Measurements from ENCODE around the gene CAPN1.

CAPN1 gene

DNA sequence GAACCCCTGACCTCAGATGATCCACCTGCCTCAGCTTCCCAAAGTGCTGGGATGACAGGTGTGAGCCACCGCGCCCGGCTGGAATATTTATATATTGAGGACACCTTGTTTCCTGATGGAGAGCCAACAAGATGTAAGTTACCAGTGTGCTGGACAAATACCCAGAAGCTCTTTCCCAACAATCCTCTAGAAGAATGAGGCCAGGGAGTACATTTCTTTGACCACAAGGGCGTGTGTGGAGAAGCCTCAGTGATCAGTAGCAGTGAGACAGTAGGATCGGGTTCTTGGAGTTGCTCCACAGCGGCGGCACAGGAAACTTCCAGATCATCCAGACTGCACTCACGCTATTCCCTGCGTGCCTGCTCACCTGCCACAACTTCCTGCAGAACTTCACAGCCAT lies 69.7 kb downstream of the CAPN1 start:
- no peak overlapping the region for H3K4me3 ChIP-seq (ENCODE audit: low read depth, low read length)
- peak; percentile 67 for DNase-seq (ENCODE audit: low read depth)
- TF ChIP-seq, protein P1, sequence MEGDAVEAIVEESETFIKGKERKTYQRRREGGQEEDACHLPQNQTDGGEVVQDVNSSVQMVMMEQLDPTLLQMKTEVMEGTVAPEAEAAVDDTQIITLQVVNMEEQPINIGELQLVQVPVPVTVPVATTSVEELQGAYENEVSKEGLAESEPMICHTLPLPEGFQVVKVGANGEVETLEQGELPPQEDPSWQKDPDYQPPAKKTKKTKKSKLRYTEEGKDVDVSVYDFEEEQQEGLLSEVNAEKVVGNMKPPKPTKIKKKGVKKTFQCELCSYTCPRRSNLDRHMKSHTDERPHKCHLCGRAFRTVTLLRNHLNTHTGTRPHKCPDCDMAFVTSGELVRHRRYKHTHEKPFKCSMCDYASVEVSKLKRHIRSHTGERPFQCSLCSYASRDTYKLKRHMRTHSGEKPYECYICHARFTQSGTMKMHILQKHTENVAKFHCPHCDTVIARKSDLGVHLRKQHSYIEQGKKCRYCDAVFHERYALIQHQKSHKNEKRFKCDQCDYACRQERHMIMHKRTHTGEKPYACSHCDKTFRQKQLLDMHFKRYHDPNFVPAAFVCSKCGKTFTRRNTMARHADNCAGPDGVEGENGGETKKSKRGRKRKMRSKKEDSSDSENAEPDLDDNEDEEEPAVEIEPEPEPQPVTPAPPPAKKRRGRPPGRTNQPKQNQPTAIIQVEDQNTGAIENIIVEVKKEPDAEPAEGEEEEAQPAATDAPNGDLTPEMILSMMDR (conservative IDR thresholded peaks at IDR 0.05; ENCODE audit: low read depth, low read length), result peak; percentile 23

DNA sequence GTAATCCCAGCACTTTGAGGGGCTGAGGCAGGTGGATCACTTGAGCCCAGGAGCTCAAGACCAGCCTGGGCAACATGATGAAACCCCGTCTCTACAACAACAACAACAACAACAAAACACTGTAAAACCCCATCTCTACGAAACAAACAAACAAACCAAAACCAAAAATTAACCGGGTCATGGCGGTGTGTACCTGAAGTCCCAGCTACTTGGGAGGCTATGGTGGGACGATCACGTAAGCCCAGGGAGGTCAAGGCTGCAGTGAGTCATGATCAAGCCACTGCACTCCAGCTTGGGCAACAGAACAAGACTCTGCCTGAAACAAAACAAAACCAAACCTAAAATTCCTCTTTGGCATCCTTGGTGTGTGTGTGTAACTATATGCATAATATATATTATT lies 73.0 kb downstream of the CAPN1 start:
- H3K4me3 ChIP-seq (ENCODE audit: low read depth, low read length), result no peak overlapping the region
- TF ChIP-seq, protein P1 (conservative IDR thresholded peaks at IDR 0.05; ENCODE audit: low read depth, low read length), result no peak
- DNase-seq (ENCODE audit: low read depth), result peak; percentile 61

DNA sequence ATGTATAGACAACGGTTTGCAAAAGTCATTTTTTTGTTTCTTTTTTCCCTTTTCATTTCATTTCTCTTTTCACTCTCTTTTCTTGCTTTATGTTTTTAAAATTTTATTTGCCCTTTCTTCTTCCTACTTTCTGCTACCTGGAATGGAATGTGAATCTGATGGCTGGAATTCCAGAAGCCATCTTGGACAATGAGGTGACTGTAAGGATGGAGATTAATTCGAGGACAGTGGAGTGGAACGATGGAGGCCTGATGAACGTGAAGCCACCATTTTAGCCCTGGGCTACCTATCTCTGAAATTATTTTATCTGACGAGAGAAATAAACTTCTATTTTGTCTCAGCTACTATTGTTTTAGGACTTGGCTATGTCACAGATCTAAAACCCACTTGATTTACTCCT lies 77.3 kb downstream of the CAPN1 start:
- no peak overlapping the region for H3K4me3 ChIP-seq (ENCODE audit: low read depth, low read length)
- no peak for DNase-seq (ENCODE audit: low read depth)
- TF ChIP-seq, protein P1 (conservative IDR thresholded peaks at IDR 0.05; ENCODE audit: low read depth, low read length), result no peak

DNA sequence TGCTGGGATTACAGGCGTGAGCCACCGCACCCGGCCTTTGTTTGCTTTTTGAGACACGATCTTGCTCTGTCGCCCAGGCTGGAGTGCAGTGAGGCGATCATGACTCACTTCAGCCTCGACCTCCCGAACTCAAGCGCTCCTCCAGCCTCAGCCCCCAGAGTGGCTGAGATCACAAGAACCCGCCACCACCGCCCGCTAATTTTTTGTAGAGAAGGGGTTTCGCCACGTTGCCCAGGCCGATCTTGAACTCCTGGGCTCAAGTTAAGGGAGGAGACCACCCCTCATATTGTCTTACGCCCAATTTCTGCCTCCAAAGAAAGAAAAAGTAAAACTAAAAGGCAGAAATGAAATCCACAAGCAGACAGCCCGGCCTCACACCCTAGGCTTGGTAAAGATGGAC lies 78.6 kb downstream of the CAPN1 start:
- no peak for DNase-seq (ENCODE audit: low read depth)
- H3K4me3 ChIP-seq (ENCODE audit: low read depth, low read length), result no peak overlapping the region
- TF ChIP-seq, protein P1 (conservative IDR thresholded peaks at IDR 0.05; ENCODE audit: low read depth, low read length), result no peak

DNA sequence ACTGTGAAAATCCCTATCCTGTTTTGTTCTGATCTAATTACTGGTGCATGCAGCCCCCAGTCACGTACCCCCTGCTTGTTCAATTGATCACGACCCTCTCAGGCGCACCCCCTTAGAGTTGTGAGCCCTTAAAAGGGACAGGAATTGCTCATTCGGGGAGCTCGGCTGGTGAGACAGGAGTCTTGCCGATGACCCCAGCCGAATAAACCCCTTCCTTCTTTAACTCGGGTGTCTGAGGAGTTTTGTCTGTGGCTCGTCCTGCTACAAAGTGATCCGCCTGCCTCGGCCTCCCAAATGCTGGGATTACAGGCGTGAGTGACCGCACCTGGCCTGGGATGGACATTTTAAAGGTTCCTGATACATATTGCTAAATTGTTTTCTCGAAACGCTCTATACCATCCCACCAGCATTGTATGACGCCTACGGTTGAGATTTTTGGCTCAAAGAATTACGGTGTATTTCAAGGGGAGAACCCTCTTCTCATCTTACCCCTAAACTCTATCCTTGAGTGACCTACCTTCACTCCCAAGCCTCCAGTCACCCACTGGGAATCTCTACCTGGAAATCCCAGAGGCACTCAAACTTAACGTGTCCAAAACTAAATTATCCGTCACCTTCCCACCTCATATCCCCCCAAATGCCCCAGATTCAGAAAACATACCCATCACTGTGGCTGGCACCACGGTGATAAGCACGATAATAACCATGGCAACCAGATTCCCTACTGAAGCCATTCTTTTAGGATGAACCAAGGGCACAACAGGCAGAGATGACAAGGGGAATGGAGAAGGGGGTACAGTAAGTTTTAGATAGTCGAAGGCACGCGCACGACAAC lies 79.2 kb downstream of the CAPN1 start:
- TF ChIP-seq, protein P1 (conservative IDR thresholded peaks at IDR 0.05; ENCODE audit: low read depth, low read length), result no peak
- DNase-seq (ENCODE audit: low read depth), result no peak
- peak overlapping the region; percentile 82 for H3K4me3 ChIP-seq (ENCODE audit: low read depth, low read length)

Data from choroid plexus epithelial cell (primary cell).